ENCODE measurements around the gene SLCO3A1.

- TF ChIP-seq CTCF (conservative IDR thresholded peaks at IDR 0.05; ENCODE audit: low read length) (no peak), EZH2phosphoT487 (IDR thresholded peaks at IDR 0.05; ENCODE audit: borderline replicate concordance, low read depth, low read length) (no peak)
These were observed 100.8 kb downstream of the SLCO3A1 start for GRCh38 chr15:91954292-91954691.
